Small intestine (tissue), 7 donors: Measurements from ENCODE around the gene GRIN3B. TPM values are rescaled to one million over a fixed set of nuclear protein-coding genes. Genes with fewer than 3 reads are reported as not detected.

Source experiments
- DNase-seq, 2 donors: peaks; one replicate each; pipeline versions ENCODE4 v3.0.0 to v3.0.0-alpha.2; 2013
- FAIRE-seq: peaks from 2 replicates; lab custom pipeline; 2012; peaks lifted over from hg19 to GRCh38; lab: Jason Lieb, UNC
- H3K27ac ChIP-seq, 3 donors: one replicate each; pipeline ENCODE4 v1.5.1; 2013; ENCODE audit warnings: low read length in 2 of 3, mild to moderate bottlenecking in 2 of 3, control low read depth in 1 of 3, inconsistent platforms in 1 of 3, low read depth in 1 of 3, moderate library complexity in 1 of 3
- H3K27me3 ChIP-seq, 3 donors: one replicate each; pipeline ENCODE4 v1.6.1; 2013; ENCODE audit warnings: low read length in 3 of 3, inconsistent platforms in 1 of 3; ENCODE audit not compliant: control insufficient read depth in 3 of 3, insufficient read depth in 3 of 3
- H3K36me3 ChIP-seq, 3 donors: one replicate each; pipeline ENCODE4 v1.6.1; 2013; ENCODE audit warnings: low read length in 3 of 3, inconsistent platforms in 1 of 3, low read depth in 1 of 3, mild to moderate bottlenecking in 1 of 3, moderate library complexity in 1 of 3; ENCODE audit not compliant: control insufficient read depth in 3 of 3, insufficient read depth in 2 of 3
- H3K4me1 ChIP-seq, 3 donors: one replicate each; pipeline ENCODE4 v1.6.1; 2013; ENCODE audit warnings: low read length in 2 of 3, inconsistent platforms in 1 of 3, low read depth in 1 of 3, mild to moderate bottlenecking in 1 of 3, moderate library complexity in 1 of 3; ENCODE audit not compliant: control insufficient read depth in 3 of 3, insufficient read depth in 2 of 3
- H3K4me3 ChIP-seq, 3 donors: one replicate each; pipeline ENCODE4 v1.5.1; 2013; ENCODE audit warnings: low read length in 3 of 3, control low read depth in 1 of 3, inconsistent platforms in 1 of 3, low read depth in 1 of 3, mild to moderate bottlenecking in 1 of 3, moderate library complexity in 1 of 3
- H3K9me3 ChIP-seq, 2 donors: one replicate each; pipeline ENCODE4 v1.6.1; 2013; ENCODE audit warnings: low read depth in 1 of 2, low read length in 1 of 2; ENCODE audit not compliant: control insufficient read depth in 2 of 2, insufficient read depth in 1 of 2
- WGBS, 3 donors: extraction: QIAGEN DNeasy Blood & Tissue Kit; methylation state at CpG; one replicate each; pipeline ENCODE4 v1.1.7; 2013; 5-methylcytosine and 5-hydroxymethylcytosine counted together
- polyA plus RNA-seq, 4 donors: library from polyadenylated mRNA; stranded (reverse) in 3 of 4; unstranded in 1 of 4; fragments of 200-250 nt in 3 of 4; fragments of 120-200 nt in 1 of 4; gene quantifications; one replicate each; pipeline versions ENCODE4 v1.2.1 to v1.2.3, GENCODE V29; 2013
- donor health status: healthy with polysubstance abuse.
- donor health status: control.
- donor health status: control.
- donor health status: Bipolar disorder and iron deficiency.
- donor health status: healthy.

Gene GRIN3B
- polyA plus RNA-seq, 4 donors, result 0.10 to 0.16 TPM; not detected in 2

- H3K9me3 ChIP-seq, result peaks cover 0 to 2% of the 10 kb centered on the region in 2 donors
- peak overlapping the region in 2 of 3 donors; percentile 17 to 33 for H3K27ac ChIP-seq
- H3K27me3 ChIP-seq, result no peaks in the 10 kb centered on the region
- DNase-seq, result no peak
- WGBS, 3 donors, result 83 to 92% (median 91%) methylated on average over 23 to 29 of the region's 29 CpGs
- FAIRE-seq, result no peak
- no peak overlapping the region for H3K4me3 ChIP-seq
- H3K36me3 ChIP-seq, result peaks cover 21 to 75% (median 22%) of the 10 kb centered on the region in 3 donors
- no peaks in the 10 kb centered on the region for H3K4me1 ChIP-seq
Observed at GRCh38 chr19:1009981-1010538, 9.8 kb downstream of the GRIN3B start.

GRCh38 chr19:1010586-1011510 is 10.6 kb downstream of the GRIN3B start:
- no peak overlapping the region for H3K4me3 ChIP-seq
- H3K27ac ChIP-seq, result no peak overlapping the region
- 89 to 94% (median 92%) methylated on average over 53 to 56 of the region's 56 CpGs for WGBS, 3 donors
- no peak for DNase-seq
- H3K4me1 ChIP-seq, result peaks cover 0 to 6% (median under 1%) of the 10 kb centered on the region in 3 donors
- peaks cover 22 to 83% (median 22%) of the 10 kb centered on the region in 3 donors for H3K36me3 ChIP-seq
- H3K27me3 ChIP-seq, result no peaks in the 10 kb centered on the region
- H3K9me3 ChIP-seq, result peaks cover 0 to 2% of the 10 kb centered on the region in 2 donors
- no peak for FAIRE-seq

- no peak for FAIRE-seq
Observed at GRCh38 chr19:1011831-1012333, 11.7 kb downstream of the GRIN3B start.

GRCh38 chr19:1012334-1012733 is 12.1 kb downstream of the GRIN3B start:
- Histone ChIP-seq H3K4me1 (peaks cover 3 to 19% (median 4%) of the 10 kb centered on the region in 3 donors), H3K4me3 (no peak overlapping the region), H3K36me3 (peaks cover 22 to 88% (median 22%) of the 10 kb centered on the region in 3 donors), H3K9me3 (peaks cover 0 to 2% of the 10 kb centered on the region in 2 donors), H3K27ac (no peak overlapping the region), H3K27me3 (no peaks in the 10 kb centered on the region)
- DNase-seq (no peak), FAIRE-seq (no peak)
- WGBS, 3 donors, result 88 to 95% (median 88%) methylated on average over 15 to 18 of the region's 18 CpGs

More at GRCh38 chr19:1011831-1012333, 11.7 kb downstream of the GRIN3B start:
- no peak overlapping the region for H3K27ac ChIP-seq
- no peak overlapping the region for H3K4me3 ChIP-seq
- no peaks in the 10 kb centered on the region for H3K27me3 ChIP-seq
- no peak for DNase-seq
- 94 to 98% (median 97%) methylated on average over 22 to 36 of the region's 36 CpGs for WGBS, 3 donors
- peaks cover under 1 to 15% (median 3%) of the 10 kb centered on the region in 3 donors for H3K4me1 ChIP-seq
- H3K9me3 ChIP-seq, result peaks cover 0 to 2% of the 10 kb centered on the region in 2 donors
- H3K36me3 ChIP-seq, result peaks cover 22 to 89% (median 22%) of the 10 kb centered on the region in 3 donors

- peaks cover 0 to 2% of the 10 kb centered on the region in 2 donors for H3K9me3 ChIP-seq
- DNase-seq, result no peak
- H3K27ac ChIP-seq, result no peak overlapping the region
- no peaks in the 10 kb centered on the region for H3K27me3 ChIP-seq
- FAIRE-seq, result no peak
- no peak overlapping the region for H3K4me3 ChIP-seq
- peaks cover 6 to 28% (median 7%) of the 10 kb centered on the region in 3 donors for H3K4me1 ChIP-seq
- WGBS, 3 donors, result 89 to 94% (median 92%) methylated on average over 10 of the region's 10 CpGs
- peaks cover 22 to 94% (median 22%) of the 10 kb centered on the region in 3 donors for H3K36me3 ChIP-seq
Observed at GRCh38 chr19:1013218-1013617, 13.0 kb downstream of the GRIN3B start.

- Histone ChIP-seq H3K36me3 (peaks cover 17 to 96% (median 22%) of the 10 kb centered on the region in 3 donors), H3K9me3 (no peaks in the 10 kb centered on the region), H3K27ac (no peak overlapping the region), H3K4me1 (peaks cover 6 to 39% (median 9%) of the 10 kb centered on the region in 3 donors), H3K4me3 (no peak overlapping the region), H3K27me3 (no peaks in the 10 kb centered on the region)
- DNase-seq, result no peak
- FAIRE-seq, result no peak
- 92 to 94% (median 93%) methylated on average over 42 to 49 of the region's 49 CpGs for WGBS, 3 donors
Observed at GRCh38 chr19:1014161-1015060, 14.2 kb downstream of the GRIN3B start.

- no peak for FAIRE-seq
Observed at GRCh38 chr19:1015061-1015781, 15.0 kb downstream of the GRIN3B start.

More at GRCh38 chr19:1015061-1015781, 15.0 kb downstream of the GRIN3B start:
- H3K27ac ChIP-seq, result no peak overlapping the region
- H3K36me3 ChIP-seq, result peaks cover 15 to 94% (median 22%) of the 10 kb centered on the region in 3 donors
- no peaks in the 10 kb centered on the region for H3K9me3 ChIP-seq
- peaks cover 6 to 47% (median 9%) of the 10 kb centered on the region in 3 donors for H3K4me1 ChIP-seq
- 78 to 85% (median 83%) methylated on average over 29 of the region's 29 CpGs for WGBS, 3 donors
- no peak overlapping the region for H3K4me3 ChIP-seq
- no peak for DNase-seq
- H3K27me3 ChIP-seq, result no peaks in the 10 kb centered on the region
